SK-N-MC (cell line): Measurements from ENCODE around the gene DENND4C.

Experiments
- EZH2 ChIP-seq: fragments of 200-600 bp; sonication (generic); IDR thresholded peaks from one replicate; pipeline ENCODE4 v1.6.1; 2017; ENCODE audit warnings: antibody characterized with exemption
- FOXP2 ChIP-seq: optimal IDR thresholded peaks from 2 replicates; pipeline ENCODE3; 2011; ENCODE audit warnings: mild to moderate bottlenecking, moderate library complexity; ENCODE audit not compliant: insufficient read depth; ENCODE audit errors: extremely low read length, control extremely low read depth
- POLR2AphosphoS5 ChIP-seq: IDR thresholded peaks from 2 replicates; pipeline ENCODE4 v1.6.1; 2012; ENCODE audit warnings: mild to moderate bottlenecking, low read depth, low read length, borderline replicate concordance

DNA sequence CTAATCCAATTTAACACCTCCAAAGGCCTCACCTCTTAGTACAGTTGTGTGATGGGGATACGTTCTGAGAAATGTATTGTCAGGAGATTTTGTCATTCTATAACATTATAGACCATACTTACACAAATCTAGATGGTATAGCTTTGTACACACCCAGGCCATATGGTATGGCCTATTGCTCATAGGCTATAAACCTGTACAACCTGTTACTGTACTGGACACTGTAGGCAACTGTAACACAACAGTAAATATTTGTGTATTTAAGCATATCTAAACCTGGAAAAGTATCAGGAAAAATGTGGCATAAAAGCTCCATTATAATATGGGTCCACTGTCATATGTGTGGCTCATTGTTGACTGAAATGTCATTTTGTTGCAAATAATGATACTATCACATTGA is 190.4 kb downstream of the DENND4C start:
- TF ChIP-seq POLR2AphosphoS5 (no peak), EZH2 (no peak), FOXP2 (no peak)
